Bronchial epithelial cell (primary cell): ENCODE results near the gene TCF4. TPM values are rescaled to one million over a fixed set of nuclear protein-coding genes. Genes with fewer than 3 reads are reported as not detected.

Experiments used
- DNase-seq: peaks from one replicate; pipeline ENCODE4 v3.0.0-alpha.2; 2010; ENCODE audit warnings: low read depth
- FAIRE-seq: peaks from 2 replicates; lab custom pipeline; 2011; peaks lifted over from hg19 to GRCh38; lab: Jason Lieb, UNC
- H3K27me3 ChIP-seq: 2 replicates; pipeline ENCODE4 v1.5.1; 2011; ENCODE audit warnings: low read length; ENCODE audit not compliant: control insufficient read depth, insufficient read depth
- H3K36me3 ChIP-seq: 2 replicates; pipeline ENCODE4 v1.5.1; 2011; ENCODE audit warnings: low read length; ENCODE audit not compliant: control insufficient read depth, insufficient read depth
- H3K4me3 ChIP-seq: 2 replicates; pipeline ENCODE4 v1.5.1; 2011; ENCODE audit warnings: mild to moderate bottlenecking, low read depth, low read length, control low read depth
- CTCF ChIP-seq: IDR thresholded peaks from 2 replicates; pipeline ENCODE4 v1.5.1; 2011; ENCODE audit warnings: mild to moderate bottlenecking, moderate library complexity, low read length, control low read depth, inconsistent platforms; ENCODE audit not compliant: insufficient read depth, severe bottlenecking
- total RNA-seq: library from RNA; depleted of rRNA; stranded (reverse); fragments of >200 nt; gene quantifications from 2 replicates; pipeline ENCODE4 v1.2.1, GENCODE V29; 2014

The TCF4 gene
- total RNA-seq, 1 donor from 2014 or later: 10.0 TPM

GRCh38 chr18:55354795-55355194, 233.2 kb downstream of the TCF4 start:
- Histone ChIP-seq H3K27me3 (no peaks in the 10 kb centered on the region), H3K4me3 (no peak overlapping the region), H3K36me3 (no peaks in the 10 kb centered on the region)
- DNase-seq (no peak), FAIRE-seq (no peak)
- TF ChIP-seq CTCF: no peak

GRCh38 chr18:55353806-55354205, 234.2 kb downstream of the TCF4 start:
- no peak for DNase-seq
- no peak overlapping the region for H3K4me3 ChIP-seq
- TF ChIP-seq CTCF: no peak
- no peaks in the 10 kb centered on the region for H3K36me3 ChIP-seq
- FAIRE-seq: no peak
- no peaks in the 10 kb centered on the region for H3K27me3 ChIP-seq

- H3K36me3 ChIP-seq: no peaks in the 10 kb centered on the region
- no peaks in the 10 kb centered on the region for H3K27me3 ChIP-seq
- H3K4me3 ChIP-seq: no peak overlapping the region
- FAIRE-seq: no peak
- no peak for DNase-seq
- no peak for TF ChIP-seq CTCF
Measured at GRCh38 chr18:55353391-55353790, 234.6 kb downstream of the TCF4 start.

GRCh38 chr18:55351980-55352714, 235.8 kb downstream of the TCF4 start:
- TF ChIP-seq CTCF: no peak
- Histone ChIP-seq H3K36me3 (no peaks in the 10 kb centered on the region), H3K27me3 (no peaks in the 10 kb centered on the region), H3K4me3 (no peak overlapping the region)
- FAIRE-seq (no peak), DNase-seq (peak; percentile 3)

- no peaks in the 10 kb centered on the region for H3K36me3 ChIP-seq
- no peak overlapping the region for H3K4me3 ChIP-seq
- no peak for TF ChIP-seq CTCF
- DNase-seq: no peak
- H3K27me3 ChIP-seq: no peaks in the 10 kb centered on the region
- no peak for FAIRE-seq
Measured at GRCh38 chr18:55351241-55351691, 236.7 kb downstream of the TCF4 start.

- no peak for FAIRE-seq
- Histone ChIP-seq H3K36me3 (no peaks in the 10 kb centered on the region), H3K27me3 (no peaks in the 10 kb centered on the region), H3K4me3 (no peak overlapping the region)
- DNase-seq: no peak
- no peak for TF ChIP-seq CTCF
Measured at GRCh38 chr18:55349685-55350084, 238.3 kb downstream of the TCF4 start.
